IMR-90 (cell line): ENCODE data around the gene AOPEP. TPM values are rescaled to one million over a fixed set of nuclear protein-coding genes. Genes with fewer than 3 reads are reported as not detected.

Experiments used
- ATAC-seq: fragments of 200-7000 bp; cut with Tn5 transposase; 2 replicates; pipeline ENCODE4 v1.9.1; 2020; ENCODE audit warnings: low read depth, mild to moderate bottlenecking, moderate library complexity
- BruUV-seq: library from RNA; stranded (reverse); fragments of 400-500 nt; replicated peaks from 2 replicates; lab custom pipeline; 2021; lab: Mats Ljungman, UMichigan
- CTCF ChIA-PET: fragments of 300-600 bp; formaldehyde crosslinking; extraction: SDS; loops from one replicate; lab custom pipeline; 2021; ENCODE audit warnings: antibody characterized with exemption; lab: Yijun Ruan, JAX
- POLR2A ChIA-PET: fragments of 300-600 bp; sonication (Branson Sonifier 250); formaldehyde crosslinking; loops from one replicate; lab custom pipeline; 2022; ENCODE audit warnings: antibody characterized with exemption; ENCODE audit not compliant: unreplicated experiment; lab: Charles Lee
- DNase-seq: peaks from one replicate; pipeline ENCODE4 v3.0.0; 2013
- H2AFZ ChIP-seq: replicated peaks from 2 replicates; pipeline ENCODE3; 2013; ENCODE audit warnings: low read length, mild to moderate bottlenecking; ENCODE audit not compliant: poor library complexity
- H2AK5ac ChIP-seq: 2 replicates; pipeline ENCODE4 v1.6.1; 2013; ENCODE audit warnings: low read depth, low read length, inconsistent platforms
- H2AK9ac ChIP-seq: replicated peaks from 2 replicates; pipeline ENCODE3; 2013; ENCODE audit warnings: mild to moderate bottlenecking, low read depth, low read length, moderate library complexity; ENCODE audit not compliant: poor library complexity
- H2BK120ac ChIP-seq: 2 replicates; pipeline ENCODE4 v1.6.1; 2013; ENCODE audit warnings: low read depth, low read length, inconsistent platforms
- H2BK15ac ChIP-seq: 3 replicates; pipeline ENCODE4 v1.6.1; 2013; ENCODE audit warnings: low read depth, low read length, inconsistent platforms
- H2BK20ac ChIP-seq: 2 replicates; pipeline ENCODE4 v1.6.1; 2013; ENCODE audit warnings: low read depth, mild to moderate bottlenecking, inconsistent platforms, low read length, moderate library complexity
- H2BK5ac ChIP-seq: 2 replicates; pipeline ENCODE4 v1.6.1; 2013; ENCODE audit warnings: mild to moderate bottlenecking, low read depth, low read length, inconsistent platforms; ENCODE audit not compliant: poor library complexity, severe bottlenecking
- H3K14ac ChIP-seq: replicated peaks from 2 replicates; pipeline ENCODE4 v1.6.1; 2013; ENCODE audit warnings: low read depth, low read length, inconsistent platforms
- H3K18ac ChIP-seq: 2 replicates; pipeline ENCODE4 v1.6.1; 2013; ENCODE audit warnings: low read depth, low read length, control low read depth
- H3K23ac ChIP-seq: 2 replicates; pipeline ENCODE4 v1.6.1; 2013; ENCODE audit warnings: low read depth, low read length, inconsistent platforms
- H3K27ac ChIP-seq: 2 replicates; pipeline ENCODE4 v1.5.1; 2013; ENCODE audit warnings: mild to moderate bottlenecking, control low read depth, low read length; ENCODE audit not compliant: insufficient read depth
- H3K27me3 ChIP-seq: 2 replicates; pipeline ENCODE4 v1.6.1; 2013; ENCODE audit warnings: low read length; ENCODE audit not compliant: control insufficient read depth, insufficient read depth
- H3K36me3 ChIP-seq: 2 replicates; pipeline ENCODE4 v1.6.1; 2013; ENCODE audit warnings: low read length, mixed read lengths; ENCODE audit not compliant: control insufficient read depth, insufficient read depth
- H3K4ac ChIP-seq: 2 replicates; pipeline ENCODE4 v1.6.1; 2013; ENCODE audit warnings: low read depth, low read length, inconsistent platforms
- H3K4me1 ChIP-seq: 2 replicates; pipeline ENCODE4 v1.6.1; 2013; ENCODE audit warnings: low read length, mixed read lengths; ENCODE audit not compliant: control insufficient read depth, insufficient read depth
- H3K4me2 ChIP-seq: 2 replicates; pipeline ENCODE4 v1.6.1; 2013; ENCODE audit warnings: low read depth, mild to moderate bottlenecking, control low read depth, low read length, moderate library complexity
- H3K4me3 ChIP-seq: 2 replicates; pipeline ENCODE4 v1.5.1; 2013; ENCODE audit warnings: low read depth, mild to moderate bottlenecking, control low read depth, low read length, moderate library complexity; ENCODE audit not compliant: insufficient read depth
- H3K56ac ChIP-seq: 2 replicates; pipeline ENCODE4 v1.6.1; 2013; ENCODE audit warnings: low read length, inconsistent platforms; ENCODE audit not compliant: insufficient read depth; ENCODE audit errors: extremely low read depth
- H3K79me1 ChIP-seq, 2 experiments: 2 replicates each; pipeline ENCODE4 v1.6.1; 2013; ENCODE audit warnings: low read length in 2 of 2, inconsistent platforms in 1 of 2, low read depth in 1 of 2
- H3K9ac ChIP-seq: 2 replicates; pipeline ENCODE4 v1.6.1; 2013; ENCODE audit warnings: low read depth, low read length, control low read depth
- H3K9me1 ChIP-seq: 2 replicates; pipeline ENCODE4 v1.6.1; 2013; ENCODE audit warnings: low read length, inconsistent platforms; ENCODE audit not compliant: insufficient read depth
- H3K9me3 ChIP-seq: 2 replicates; pipeline ENCODE4 v1.6.1; 2013; ENCODE audit warnings: low read length; ENCODE audit not compliant: control insufficient read depth, insufficient read depth
- H4K20me1 ChIP-seq: 2 replicates; pipeline ENCODE4 v1.6.1; 2013; ENCODE audit warnings: low read length, inconsistent platforms; ENCODE audit not compliant: insufficient read depth
- H4K5ac ChIP-seq: 2 replicates; pipeline ENCODE4 v1.6.1; 2013; ENCODE audit warnings: mild to moderate bottlenecking, low read depth, low read length, control low read depth
- H4K8ac ChIP-seq, 2 experiments: 2 replicates each; pipeline ENCODE4 v1.6.1; 2013; ENCODE audit warnings: low read depth in 2 of 2, low read length in 2 of 2, control low read depth in 1 of 2, inconsistent platforms in 1 of 2
- H4K91ac ChIP-seq: 2 replicates; pipeline ENCODE4 v1.6.1; 2013; ENCODE audit warnings: low read depth, low read length, inconsistent platforms; ENCODE audit not compliant: insufficient read depth
- BHLHE40 ChIP-seq: fragments of 150-350 bp; IDR thresholded peaks from 2 replicates; pipeline ENCODE4 v1.6.1; 2016; ENCODE audit warnings: mild to moderate bottlenecking, low read depth, low read length
- CHD1 ChIP-seq: IDR thresholded peaks from 2 replicates; pipeline ENCODE4 v1.6.1; 2012; ENCODE audit warnings: low read depth, low read length, improper control_type of control experiment
- MAFK ChIP-seq: IDR thresholded peaks from 2 replicates; pipeline ENCODE4 v1.6.1; 2012; ENCODE audit warnings: low read depth, low read length, improper control_type of control experiment
- MAZ ChIP-seq: IDR thresholded peaks from 2 replicates; pipeline ENCODE4 v1.6.1; 2012; ENCODE audit warnings: low read depth, mild to moderate bottlenecking, low read length, improper control_type of control experiment, moderate library complexity, borderline replicate concordance
- NFE2L2 ChIP-seq: fragments of 150-350 bp; IDR thresholded peaks from 2 replicates; pipeline ENCODE4 v1.6.1; 2016; ENCODE audit warnings: low read depth, mild to moderate bottlenecking, low read length
- POLR2A ChIP-seq: IDR thresholded peaks from 2 replicates; pipeline ENCODE4 v1.6.1; 2012; ENCODE audit warnings: mild to moderate bottlenecking, low read depth, low read length
- WGBS, 2 experiments: methylation state at CpG; one replicate each; pipeline versions ENCODE4 v1.1.5 to v1.1.7; 2013; ENCODE audit warnings: missing lambda C conversion rate in 2 of 2; ENCODE audit not compliant: insufficient read length in 1 of 2; ENCODE audit errors: extremely low coverage in 2 of 2; 5-methylcytosine and 5-hydroxymethylcytosine counted together
- dilution Hi-C: fragments of 300-500 bp; cut with HindIII; formaldehyde crosslinking; loops from one replicate; pipeline ENCODE4 v1.14.3; 2018; ENCODE audit warnings: low sequenced_read_pairs; ENCODE audit not compliant: unreplicated experiment
- in situ Hi-C: fragments of 300-500 bp; cut with MboI; formaldehyde crosslinking; loops from 3 replicates; pipeline ENCODE4 v1.14.3; 2019; ENCODE audit warnings: low sequenced_read_pairs, inconsistent platforms, mixed read lengths
- intact Hi-C: fragments of 100-400 bp; cut with micrococcal nuclease; formaldehyde crosslinking; loops from 2 replicates; pipeline ENCODE4 v1.10.0; 2022
- polyA plus RNA-seq, 3 experiments: library from polyadenylated mRNA; depleted of rRNA; stranded (reverse); fragments of >200 nt; gene quantifications; 2 replicates each; pipeline ENCODE4 v1.2.3, GENCODE V29; 2012; ENCODE audit warnings: low replicate concordance in 1 of 3
- total RNA-seq: library from RNA; depleted of rRNA; stranded (reverse); fragments of >200 nt; gene quantifications from 2 replicates; pipeline ENCODE4 v1.2.3, GENCODE V29; 2012
- TF ChIP-seq, protein P1 (sequence below): fragments of 150-350 bp; IDR thresholded peaks from 2 replicates; pipeline ENCODE4 v1.6.1; 2016; ENCODE audit warnings: low read depth, mild to moderate bottlenecking, low read length, moderate library complexity, borderline replicate concordance

The AOPEP gene
- total and polyA plus RNA-seq, 2 of the 4 experiments (the other 2 are of a cell fraction): 34.9 to 38.7 TPM

- intact Hi-C loops: no loop called here
- Histone ChIP-seq H3K79me1 (peaks cover 0 to 6% of the 10 kb centered on the region in 2 experiments; a peak in 1 of 4 replicates), H3K18ac (no peak overlapping the region), H3K4me3 (no peak overlapping the region), H2BK20ac (no peak overlapping the region), H2AK9ac (no peak overlapping the region), H4K8ac (no peak overlapping the region), H3K9me3 (no peaks in the 10 kb centered on the region), H3K4me2 (no peak overlapping the region), H3K56ac (no peak overlapping the region), H4K20me1 (no peaks in the 10 kb centered on the region; the same call in 1 of the 2 replicates), H2BK120ac (no peak overlapping the region), H4K91ac (peak overlapping the region; percentile 32; the same call in 1 of the 2 replicates), H2AK5ac (no peak overlapping the region), H3K36me3 (peaks cover 4% of the 10 kb centered on the region; the same call in 1 of the 2 replicates), H3K9ac (no peak overlapping the region), H3K14ac (no peak overlapping the region), H2AFZ (no peak overlapping the region), H3K27ac (no peak overlapping the region), H3K4me1 (peaks cover 11% of the 10 kb centered on the region), H3K9me1 (peaks cover 8% of the 10 kb centered on the region; the same call in 1 of the 2 replicates), H2BK5ac (no peak overlapping the region), H3K4ac (no peak overlapping the region), H3K27me3 (peaks cover 1% of the 10 kb centered on the region; the same call in 1 of the 2 replicates), H2BK15ac (no peak overlapping the region), H3K23ac (no peak overlapping the region), H4K5ac (no peak overlapping the region)
- dilution Hi-C loops: no loop called here
- ATAC-seq: no peak
- DNase-seq: no peak
- TF ChIP-seq, protein P1, sequence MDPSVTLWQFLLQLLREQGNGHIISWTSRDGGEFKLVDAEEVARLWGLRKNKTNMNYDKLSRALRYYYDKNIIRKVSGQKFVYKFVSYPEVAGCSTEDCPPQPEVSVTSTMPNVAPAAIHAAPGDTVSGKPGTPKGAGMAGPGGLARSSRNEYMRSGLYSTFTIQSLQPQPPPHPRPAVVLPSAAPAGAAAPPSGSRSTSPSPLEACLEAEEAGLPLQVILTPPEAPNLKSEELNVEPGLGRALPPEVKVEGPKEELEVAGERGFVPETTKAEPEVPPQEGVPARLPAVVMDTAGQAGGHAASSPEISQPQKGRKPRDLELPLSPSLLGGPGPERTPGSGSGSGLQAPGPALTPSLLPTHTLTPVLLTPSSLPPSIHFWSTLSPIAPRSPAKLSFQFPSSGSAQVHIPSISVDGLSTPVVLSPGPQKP: no peak
- TF ChIP-seq MAZ (no peak), BHLHE40 (no peak), POLR2A (no peak), NFE2L2 (no peak), MAFK (no peak), CHD1 (no peak)
- no TSS peak for BruUV-seq
- WGBS, 2 experiments: no CpG with 5 or more reads among the region's 3 CpGs
- ChIA-PET POLR2A (no interaction called here), CTCF (interaction anchor here (0.8 kb wide), 1 partner anchor 55 kb away, joined by 3 read pairs; no protein-coding TSS in a partner anchor)
- in situ Hi-C loops: no loop called here
Measured at GRCh38 chr9:94798201-94798600, 71.7 kb downstream of the AOPEP start.
